ENCODE measurements around the gene S1PR3.

GRCh38 chr9:88993327-88993726, 2.1 kb downstream of the S1PR3 start:
- TF ChIP-seq, protein P1, sequence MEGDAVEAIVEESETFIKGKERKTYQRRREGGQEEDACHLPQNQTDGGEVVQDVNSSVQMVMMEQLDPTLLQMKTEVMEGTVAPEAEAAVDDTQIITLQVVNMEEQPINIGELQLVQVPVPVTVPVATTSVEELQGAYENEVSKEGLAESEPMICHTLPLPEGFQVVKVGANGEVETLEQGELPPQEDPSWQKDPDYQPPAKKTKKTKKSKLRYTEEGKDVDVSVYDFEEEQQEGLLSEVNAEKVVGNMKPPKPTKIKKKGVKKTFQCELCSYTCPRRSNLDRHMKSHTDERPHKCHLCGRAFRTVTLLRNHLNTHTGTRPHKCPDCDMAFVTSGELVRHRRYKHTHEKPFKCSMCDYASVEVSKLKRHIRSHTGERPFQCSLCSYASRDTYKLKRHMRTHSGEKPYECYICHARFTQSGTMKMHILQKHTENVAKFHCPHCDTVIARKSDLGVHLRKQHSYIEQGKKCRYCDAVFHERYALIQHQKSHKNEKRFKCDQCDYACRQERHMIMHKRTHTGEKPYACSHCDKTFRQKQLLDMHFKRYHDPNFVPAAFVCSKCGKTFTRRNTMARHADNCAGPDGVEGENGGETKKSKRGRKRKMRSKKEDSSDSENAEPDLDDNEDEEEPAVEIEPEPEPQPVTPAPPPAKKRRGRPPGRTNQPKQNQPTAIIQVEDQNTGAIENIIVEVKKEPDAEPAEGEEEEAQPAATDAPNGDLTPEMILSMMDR (IDR thresholded peaks at IDR 0.05): no peak
- TF ChIP-seq POLR2A (IDR thresholded peaks at IDR 0.05): no peak
